ENCODE data around the gene RUNX1.

RUNX1 gene

GRCh38 chr21:34989337-34990151 lies 59.6 kb downstream of the RUNX1 start:
- peak; percentile 31 for DNase-seq

GRCh38 chr21:34988625-34989024 lies 60.5 kb downstream of the RUNX1 start:
- DNase-seq: no peak

- DNase-seq: no peak
Observed at GRCh38 chr21:34988139-34988538, 61.0 kb downstream of the RUNX1 start.

- no peak for DNase-seq
Observed at GRCh38 chr21:34987501-34988072, 61.5 kb downstream of the RUNX1 start.

- no peak for DNase-seq
Observed at GRCh38 chr21:34986561-34987500, 62.3 kb downstream of the RUNX1 start.

DNA sequence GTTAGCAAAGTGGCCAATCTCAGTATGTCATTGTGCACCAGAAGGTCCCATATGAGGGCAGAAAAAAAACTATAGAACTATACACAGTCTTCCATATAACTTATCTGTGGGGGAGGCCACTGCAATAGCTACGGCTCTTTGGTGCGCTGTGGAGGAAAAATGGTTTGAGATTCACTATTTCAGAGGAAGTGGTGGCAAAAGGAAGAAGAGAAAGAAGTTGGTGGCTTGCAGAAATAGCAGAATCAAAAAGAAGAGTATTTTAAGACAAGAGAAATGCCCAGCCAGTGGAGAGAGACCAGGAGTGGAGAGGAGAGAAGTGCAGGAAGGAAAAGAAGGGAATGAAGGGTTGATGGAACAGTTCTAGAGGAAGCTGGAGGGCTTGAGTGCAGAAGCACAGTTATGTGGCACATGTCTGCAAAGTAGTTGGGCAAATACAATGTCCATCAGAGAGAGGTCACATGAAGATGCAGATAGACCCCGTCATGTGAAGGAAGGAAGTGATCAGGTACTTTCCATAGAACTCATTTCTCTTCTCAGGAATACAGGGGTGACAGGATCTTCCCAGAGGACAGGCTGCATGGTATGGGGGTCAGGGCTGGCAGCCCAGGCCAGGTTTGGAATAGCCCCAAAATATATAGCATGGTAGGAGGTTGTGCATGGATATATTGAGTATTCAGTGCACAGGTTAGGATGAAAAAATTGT lies 64.6 kb downstream of the RUNX1 start:
- no peak for DNase-seq

DNA sequence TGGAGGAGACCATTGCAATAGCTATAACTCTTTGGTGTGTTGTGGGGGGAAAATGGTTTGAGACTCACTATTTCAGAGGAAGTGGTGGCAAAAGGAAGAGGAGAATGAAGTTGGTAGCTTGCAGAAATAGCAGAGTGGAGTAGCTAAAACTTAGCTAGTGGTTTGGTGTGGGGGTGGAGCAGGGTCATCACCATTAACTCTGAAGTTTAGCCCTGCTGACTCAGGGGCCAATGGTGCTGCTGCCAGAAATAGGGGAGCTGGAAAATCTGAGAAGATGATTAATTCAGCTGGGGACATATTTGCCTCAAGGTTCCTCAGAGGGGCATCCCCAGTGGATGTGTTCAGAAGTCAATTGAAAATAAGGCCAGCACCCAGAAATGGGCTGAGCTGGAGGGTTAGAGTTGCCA lies 65.4 kb downstream of the RUNX1 start:
- peak; percentile 60 for DNase-seq

DNA sequence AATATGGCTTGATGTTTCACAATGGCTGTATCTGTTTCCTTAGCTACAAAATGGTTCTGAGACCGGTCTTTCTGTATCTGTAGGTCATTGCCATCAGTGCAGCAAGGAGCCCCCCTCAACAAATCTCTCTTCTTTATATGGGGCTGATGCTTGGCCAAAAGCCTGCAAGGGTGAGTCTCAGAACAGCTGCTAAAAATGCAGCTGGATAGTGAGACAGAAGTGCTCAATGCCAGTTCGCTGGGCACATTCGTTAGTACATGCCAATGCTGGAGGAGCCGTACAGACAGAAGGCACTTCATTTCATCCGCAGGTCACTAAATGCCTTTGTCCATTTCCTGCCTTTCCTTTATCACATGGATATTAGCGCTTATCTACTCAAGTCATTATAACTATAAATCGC lies 67.3 kb downstream of the RUNX1 start:
- no peak for DNase-seq

- no peak for DNase-seq
Observed at GRCh38 chr21:34980423-34981115, 68.5 kb downstream of the RUNX1 start.

DNA sequence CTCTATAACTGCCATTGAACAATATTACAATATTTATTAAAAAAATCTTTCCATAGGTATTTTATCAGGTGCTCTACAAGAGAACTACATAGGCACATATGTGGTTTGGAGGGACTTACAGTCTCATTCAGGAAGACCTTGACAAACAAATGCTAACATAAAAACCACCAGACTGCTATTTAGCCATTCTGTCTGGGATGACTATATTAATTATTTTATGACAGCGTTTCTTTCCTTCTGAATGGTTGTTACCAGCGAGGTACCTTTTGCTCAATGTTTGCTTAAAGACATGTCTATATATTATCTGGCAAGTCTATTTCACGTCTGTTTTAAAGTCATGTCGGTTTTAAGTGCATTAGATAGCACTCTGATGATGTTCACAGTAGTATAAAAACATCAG lies 69.7 kb downstream of the RUNX1 start:
- DNase-seq: no peak

GRCh38 chr21:34977333-34977732 lies 71.8 kb downstream of the RUNX1 start:
- DNase-seq: no peak

- DNase-seq: no peak
Observed at GRCh38 chr21:34974162-34974981, 74.7 kb downstream of the RUNX1 start.

- no peak for DNase-seq
Observed at GRCh38 chr21:34973685-34974084, 75.4 kb downstream of the RUNX1 start.

DNA sequence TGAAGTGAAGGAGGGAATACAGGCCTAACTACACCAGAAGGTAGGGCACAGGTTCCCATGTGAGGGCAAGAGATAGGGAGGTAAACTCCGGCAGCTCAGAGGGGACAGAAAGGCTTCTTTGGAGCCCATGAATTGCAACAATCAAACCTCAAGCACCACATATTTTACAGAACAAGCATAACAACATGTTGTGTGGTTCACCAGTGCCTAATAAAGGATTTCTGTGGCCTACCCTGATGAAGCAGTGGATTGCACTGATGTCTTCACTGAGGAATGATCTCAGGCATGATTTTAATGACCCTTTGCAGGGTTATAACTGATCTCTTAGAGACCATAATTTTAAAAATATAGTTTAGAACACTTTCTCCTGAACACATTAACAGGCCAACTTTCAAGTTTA lies 77.4 kb downstream of the RUNX1 start:
- DNase-seq: no peak

GRCh38 chr21:34970566-34970965 lies 78.5 kb downstream of the RUNX1 start:
- no peak for DNase-seq

DNA sequence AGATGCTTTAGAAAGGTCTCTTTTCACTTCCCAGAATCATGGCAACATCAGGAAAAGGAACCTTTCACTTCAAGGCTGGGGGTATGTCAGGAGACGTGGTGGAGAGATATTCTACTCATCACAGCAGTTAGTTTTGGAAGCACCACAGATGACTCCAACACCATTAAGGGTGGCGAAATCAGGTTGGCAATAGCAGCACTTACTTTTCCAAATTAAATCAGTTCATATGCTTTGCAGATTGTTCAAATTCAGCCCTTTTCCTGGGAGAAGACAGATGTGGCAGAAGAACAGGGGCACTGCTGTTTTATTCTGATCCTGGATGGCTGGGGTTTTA lies 79.0 kb downstream of the RUNX1 start:
- DNase-seq: no peak

DNA sequence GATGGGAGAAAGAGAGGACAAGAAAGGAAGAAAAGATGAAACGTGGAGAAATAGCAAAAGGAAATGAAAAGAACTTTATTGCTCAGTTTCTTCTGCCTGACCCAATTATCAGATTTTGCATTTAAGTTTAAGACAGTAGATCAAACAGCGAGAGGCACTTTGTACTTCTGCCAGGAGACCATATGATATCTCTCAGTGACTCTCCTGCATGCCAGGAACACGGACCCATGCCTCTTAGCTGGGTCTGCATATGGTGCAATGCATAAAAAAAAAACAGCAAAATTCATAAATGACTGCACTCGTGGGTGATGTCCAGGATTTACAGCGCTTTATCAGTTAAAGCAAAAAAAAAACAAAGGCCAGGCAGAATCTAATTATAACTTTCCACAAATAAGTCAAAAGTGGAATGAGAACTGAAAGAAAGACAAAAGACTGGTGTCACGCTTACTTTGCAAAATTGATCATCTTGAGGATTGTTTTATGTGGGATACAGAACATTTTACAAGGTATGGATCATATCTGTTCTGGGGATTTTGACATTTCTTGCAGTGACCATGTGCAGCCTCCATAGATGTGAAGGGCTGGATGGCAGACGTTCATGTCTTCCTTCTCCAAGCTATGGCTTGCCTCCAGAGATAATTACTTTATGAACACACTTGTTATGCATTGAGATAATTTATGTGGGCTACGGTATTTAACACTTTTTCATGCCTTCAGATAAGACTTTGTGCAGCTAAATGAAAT lies 79.5 kb downstream of the RUNX1 start:
- DNase-seq: no peak

- DNase-seq: no peak
Observed at GRCh38 chr21:34968414-34969333, 80.4 kb downstream of the RUNX1 start.

- no peak for DNase-seq
Observed at GRCh38 chr21:34967509-34968289, 81.4 kb downstream of the RUNX1 start.

Data from NCI-H226 (cell line).